Ectodermal cell (in vitro differentiated cells): ENCODE data around the gene TAF8.

Experiments
- H3K27ac ChIP-seq: 2 replicates; pipeline ENCODE4 v1.7.0; 2013; ENCODE audit warnings: mild to moderate bottlenecking, low read depth, low read length; ENCODE audit not compliant: insufficient read depth, poor library complexity, severe bottlenecking
- H3K27me3 ChIP-seq: 2 replicates; pipeline ENCODE4 v1.7.0; 2013; ENCODE audit warnings: mild to moderate bottlenecking, low read length; ENCODE audit not compliant: insufficient read depth, control insufficient read depth, poor library complexity, severe bottlenecking
- H3K36me3 ChIP-seq: one replicate; pipeline ENCODE4 v1.7.0; 2013; ENCODE audit warnings: low read length; ENCODE audit not compliant: control insufficient read depth, insufficient read depth
- H3K4me1 ChIP-seq: one replicate; pipeline ENCODE4 v1.7.0; 2013; ENCODE audit warnings: low read length; ENCODE audit not compliant: control insufficient read depth, insufficient read depth
- H3K4me3 ChIP-seq: 2 replicates; pipeline ENCODE4 v1.7.0; 2013; ENCODE audit warnings: low read depth, low read length, control low read depth; ENCODE audit not compliant: insufficient read depth
- H3K9me3 ChIP-seq: 2 replicates; pipeline ENCODE4 v1.7.0; 2013; ENCODE audit warnings: mild to moderate bottlenecking, low read length, moderate library complexity; ENCODE audit not compliant: control insufficient read depth
- WGBS, 2 experiments: methylation state at CpG; one replicate each; pipeline ENCODE4 v1.1.7; 2013; ENCODE audit warnings: missing lambda C conversion rate in 2 of 2; 5-methylcytosine and 5-hydroxymethylcytosine counted together

Gene TAF8

DNA sequence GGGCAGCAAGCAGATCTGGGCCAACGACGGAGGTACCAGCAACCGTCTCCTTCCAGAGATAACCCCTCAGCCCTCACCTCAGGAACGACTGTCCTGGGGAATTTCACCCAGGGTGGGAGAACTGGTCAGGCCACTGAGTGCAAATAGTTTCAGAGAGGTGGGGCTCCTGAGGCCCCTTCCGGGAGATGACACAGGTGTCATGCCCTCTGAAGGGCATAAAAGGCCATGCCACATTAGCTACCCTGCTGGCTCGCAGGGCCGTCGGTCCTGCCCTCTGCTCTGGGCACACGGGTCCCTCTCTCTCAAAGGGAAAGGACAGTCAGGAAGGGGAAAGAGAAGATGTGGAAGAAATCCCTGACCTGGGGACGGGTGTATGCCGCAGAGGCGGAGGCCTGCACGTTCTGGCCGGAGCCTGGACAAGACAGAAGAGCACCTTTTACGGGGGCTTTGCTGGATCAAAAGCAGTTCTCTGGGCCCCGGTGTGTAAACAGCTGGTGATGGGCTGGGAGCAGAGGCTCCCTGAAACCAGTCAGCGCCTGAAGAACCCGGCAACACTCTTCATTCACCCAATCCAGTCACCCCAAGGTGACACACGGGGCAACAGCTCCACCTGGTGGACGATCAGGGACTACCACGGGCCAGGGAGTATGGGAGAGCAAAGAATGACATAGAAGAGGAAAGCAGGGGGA, 6.4 kb upstream of the TAF8 start:
- Histone ChIP-seq H3K27ac (no peak overlapping the region), H3K9me3 (no peaks in the 10 kb centered on the region), H3K27me3 (peaks cover 47% of the 10 kb centered on the region), H3K36me3 (no peaks in the 10 kb centered on the region), H3K4me1 (peaks cover 16% of the 10 kb centered on the region), H3K4me3 (no peak overlapping the region)
- WGBS, 2 experiments, result 42 to 44% methylated on average over 21 of the region's 21 CpGs

- 3 to 4% methylated on average over 14 of the region's 14 CpGs for WGBS, 2 experiments
- Histone ChIP-seq H3K4me3 (no peak overlapping the region), H3K27me3 (peaks cover 57% of the 10 kb centered on the region), H3K9me3 (no peaks in the 10 kb centered on the region), H3K4me1 (peaks cover 16% of the 10 kb centered on the region), H3K27ac (no peak overlapping the region), H3K36me3 (no peaks in the 10 kb centered on the region)
Observed at GRCh38 chr6:42045538-42046460, 4.5 kb upstream of the TAF8 start.

GRCh38 chr6:42046464-42047212, 3.7 kb upstream of the TAF8 start:
- Histone ChIP-seq H3K4me1 (peaks cover 13% of the 10 kb centered on the region), H3K27ac (no peak overlapping the region), H3K36me3 (no peaks in the 10 kb centered on the region), H3K9me3 (no peaks in the 10 kb centered on the region), H3K4me3 (no peak overlapping the region), H3K27me3 (peaks cover 57% of the 10 kb centered on the region)
- 52 to 56% methylated on average over 12 of the region's 12 CpGs for WGBS, 2 experiments

DNA sequence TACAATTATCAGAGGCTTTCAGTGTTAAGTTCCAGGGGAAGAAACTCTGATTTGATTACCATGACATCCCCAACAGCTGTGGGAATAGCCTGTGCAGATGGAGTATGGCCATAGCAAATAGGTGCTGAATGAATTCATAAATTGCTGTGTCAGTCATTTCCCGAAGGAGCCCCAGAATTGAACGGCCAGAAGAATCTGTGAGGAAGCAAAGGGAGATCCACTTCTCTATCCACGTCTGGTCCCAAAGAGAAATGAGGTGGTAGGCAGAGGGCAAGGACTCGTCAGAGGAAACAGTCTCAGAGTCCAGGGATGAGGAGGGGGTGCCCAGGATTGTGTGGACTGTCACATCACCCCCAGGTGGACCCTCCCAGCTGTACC, 3.1 kb upstream of the TAF8 start:
- Histone ChIP-seq H3K27ac (no peak overlapping the region), H3K36me3 (no peaks in the 10 kb centered on the region), H3K4me3 (no peak overlapping the region), H3K9me3 (no peaks in the 10 kb centered on the region), H3K4me1 (peaks cover 13% of the 10 kb centered on the region), H3K27me3 (peaks cover 57% of the 10 kb centered on the region)
- WGBS, 2 experiments, result 76% methylated on average over 4 of the region's 4 CpGs

DNA sequence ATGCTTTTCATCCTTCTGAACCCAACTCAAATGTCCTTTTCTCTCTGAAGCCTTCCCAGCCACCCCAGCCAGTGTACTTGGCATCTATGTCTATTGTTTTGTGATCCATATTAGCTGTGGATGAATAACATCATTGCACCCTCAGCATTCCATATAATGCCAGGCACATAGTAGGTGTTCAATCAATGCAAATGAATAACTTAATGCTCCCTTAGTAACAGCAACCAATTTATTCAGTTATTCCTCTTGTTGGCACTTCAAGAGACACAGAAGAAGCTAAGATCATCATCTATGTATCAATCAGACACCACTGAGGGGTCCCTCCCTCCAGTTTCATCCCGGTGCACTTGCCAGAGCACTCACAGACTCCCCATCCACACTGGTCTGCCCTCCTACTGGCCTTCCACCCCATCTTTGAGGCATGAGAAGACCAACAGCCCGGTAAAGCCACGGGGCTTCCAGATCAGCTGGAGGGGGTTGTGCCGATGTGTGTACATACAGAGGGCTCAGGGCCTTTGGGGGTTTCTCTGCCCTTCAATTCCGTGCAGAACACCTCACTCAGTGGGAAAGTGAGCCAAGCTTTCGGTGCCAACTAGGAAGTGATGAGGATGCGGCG, 2.4 kb upstream of the TAF8 start:
- H3K9me3 ChIP-seq, result no peaks in the 10 kb centered on the region
- 8 to 9% methylated on average over 8 of the region's 8 CpGs for WGBS, 2 experiments

GRCh38 chr6:42049116-42049809, 1.1 kb upstream of the TAF8 start:
- Histone ChIP-seq H3K36me3 (peaks cover 9% of the 10 kb centered on the region), H3K4me1 (peaks cover 13% of the 10 kb centered on the region), H3K27ac (no peak overlapping the region), H3K4me3 (no peak overlapping the region), H3K9me3 (no peaks in the 10 kb centered on the region), H3K27me3 (peaks cover 57% of the 10 kb centered on the region)
- WGBS, 2 experiments, result 83 to 86% methylated on average over 36 of the region's 36 CpGs

More for the DNA sequence above, 2.4 kb upstream of the TAF8 start:
- peaks cover 57% of the 10 kb centered on the region for H3K27me3 ChIP-seq
- peak overlapping the region; percentile 61 for H3K4me3 ChIP-seq
- peaks cover 5% of the 10 kb centered on the region for H3K36me3 ChIP-seq
- no peak overlapping the region for H3K27ac ChIP-seq
- peaks cover 13% of the 10 kb centered on the region for H3K4me1 ChIP-seq

DNA sequence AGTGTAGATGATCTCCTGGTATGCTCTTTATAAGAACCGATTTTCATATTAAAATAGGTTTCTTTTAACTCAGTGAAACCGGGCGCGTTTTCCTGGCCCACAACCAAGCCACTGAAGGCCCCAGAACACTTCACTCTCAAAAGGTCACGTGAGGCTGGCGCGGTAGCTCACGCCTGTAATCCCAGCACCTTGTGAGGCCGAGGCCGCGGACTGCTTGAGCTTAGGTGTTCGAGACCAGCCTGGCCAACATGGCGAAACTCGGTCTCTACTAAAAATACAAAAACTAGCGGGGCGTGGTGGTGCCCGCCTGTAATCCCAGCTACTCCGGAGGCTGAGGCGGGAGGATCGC, 402 bp upstream of the TAF8 start:
- no peaks in the 10 kb centered on the region for H3K9me3 ChIP-seq

DNA sequence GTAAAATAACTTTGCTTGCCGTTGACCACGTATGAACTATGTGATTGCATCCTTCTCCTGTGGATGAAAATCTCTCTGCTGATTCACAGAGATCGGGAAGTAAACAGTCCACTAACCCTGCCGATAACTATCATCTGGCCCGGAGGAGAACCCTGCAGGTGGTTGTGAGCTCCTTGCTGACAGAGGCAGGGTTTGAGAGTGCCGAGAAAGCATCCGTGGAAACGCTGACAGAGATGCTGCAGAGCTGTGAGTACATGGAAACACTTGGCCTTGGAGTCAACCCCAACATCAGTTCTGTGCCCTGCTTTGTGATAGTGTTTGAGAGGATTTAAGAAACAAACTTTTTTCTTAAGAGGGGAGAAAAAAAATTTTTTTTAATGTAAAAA, 937 bp downstream of the TAF8 start:
- peaks cover 37% of the 10 kb centered on the region for H3K27me3 ChIP-seq
- peak overlapping the region; percentile 79 for H3K4me3 ChIP-seq
- peaks cover 4% of the 10 kb centered on the region for H3K4me1 ChIP-seq
- WGBS, 2 experiments, result 68 to 74% methylated on average over 8 of the region's 8 CpGs
- H3K9me3 ChIP-seq, result no peaks in the 10 kb centered on the region
- H3K36me3 ChIP-seq, result peaks cover 28% of the 10 kb centered on the region
- no peak overlapping the region for H3K27ac ChIP-seq

More for the DNA sequence above, 402 bp upstream of the TAF8 start:
- Histone ChIP-seq H3K4me3 (no peak overlapping the region), H3K27me3 (peaks cover 50% of the 10 kb centered on the region), H3K4me1 (peaks cover 13% of the 10 kb centered on the region), H3K27ac (no peak overlapping the region), H3K36me3 (peaks cover 15% of the 10 kb centered on the region)
- WGBS, 2 experiments, result 80% methylated on average over 20 of the region's 20 CpGs

DNA sequence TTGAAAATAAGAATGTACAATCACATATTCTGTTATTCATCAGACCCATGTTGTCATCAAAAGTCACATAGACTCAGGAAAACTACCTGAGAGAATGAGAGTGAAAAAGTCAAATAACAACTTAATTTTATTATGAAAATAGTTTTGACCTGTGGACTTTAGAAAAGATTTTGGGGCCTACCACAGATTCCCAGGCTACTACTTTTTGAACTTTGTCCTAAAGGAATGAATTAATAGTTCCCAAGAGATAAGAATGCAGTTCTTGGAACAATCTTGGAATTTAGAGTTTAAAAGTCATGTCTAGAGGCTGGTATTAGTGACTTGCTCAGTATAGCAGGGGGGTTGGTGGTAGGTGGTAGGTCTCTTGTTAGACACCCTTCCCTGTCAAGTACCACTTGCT, 3.3 kb downstream of the TAF8 start:
- H3K27ac ChIP-seq, result no peak overlapping the region
- peaks cover 14% of the 10 kb centered on the region for H3K27me3 ChIP-seq
- peaks cover 4% of the 10 kb centered on the region for H3K4me1 ChIP-seq
- H3K4me3 ChIP-seq, result no peak overlapping the region
- peaks cover 47% of the 10 kb centered on the region for H3K36me3 ChIP-seq
- H3K9me3 ChIP-seq, result no peaks in the 10 kb centered on the region
